ENCODE results near the gene PLIN5.

The PLIN5 gene

GRCh38 chr19:4534836-4535658, at the start of gene PLIN5:
TSS of gene PLIN5 (minus strand) at chr19:4535224. CDS start at chr19:4534074, 1,150 bp downstream.
- no peaks in the 10 kb centered on the region for H3K9me3 Mint-ChIP-seq (ENCODE audit: low read depth)
- no peak within 1 kb of the TSS for H3K27ac Mint-ChIP-seq
- H3K4me3 Mint-ChIP-seq: peak within 1 kb of the TSS; percentile 62
- H3K27me3 Mint-ChIP-seq: no peaks in the 10 kb centered on the region
- peaks cover 5% of the 10 kb centered on the region for H3K4me1 Mint-ChIP-seq (ENCODE audit: low read depth)
- no peaks in the 10 kb centered on the region for H3K36me3 Mint-ChIP-seq

GRCh38 chr19:4583961-4584669, 49.1 kb upstream of the PLIN5 start:
- Mint-ChIP-seq H3K27me3 (peaks cover 30% of the 10 kb centered on the region), H3K4me1 (ENCODE audit: low read depth) (peaks cover 15% of the 10 kb centered on the region), H3K9me3 (ENCODE audit: low read depth) (no peaks in the 10 kb centered on the region), H3K36me3 (no peaks in the 10 kb centered on the region), H3K27ac (no peak overlapping the region), H3K4me3 (no peak overlapping the region)

GRCh38 chr19:4582980-4583842, 48.2 kb upstream of the PLIN5 start:
- Mint-ChIP-seq H3K4me1 (ENCODE audit: low read depth) (peaks cover 15% of the 10 kb centered on the region), H3K9me3 (ENCODE audit: low read depth) (no peaks in the 10 kb centered on the region)

GRCh38 chr19:4581666-4582553, 46.9 kb upstream of the PLIN5 start:
- H3K9me3 Mint-ChIP-seq (ENCODE audit: low read depth): no peaks in the 10 kb centered on the region
- peaks cover 32% of the 10 kb centered on the region for H3K27me3 Mint-ChIP-seq
- H3K36me3 Mint-ChIP-seq: no peaks in the 10 kb centered on the region
- peaks cover 15% of the 10 kb centered on the region for H3K4me1 Mint-ChIP-seq (ENCODE audit: low read depth)
- no peak overlapping the region for H3K27ac Mint-ChIP-seq
- H3K4me3 Mint-ChIP-seq: peak overlapping the region; percentile 81

More at GRCh38 chr19:4582980-4583842, 48.2 kb upstream of the PLIN5 start:
- no peaks in the 10 kb centered on the region for H3K36me3 Mint-ChIP-seq
- peaks cover 35% of the 10 kb centered on the region for H3K27me3 Mint-ChIP-seq
- peak overlapping the region; percentile 42 for H3K4me3 Mint-ChIP-seq
- no peak overlapping the region for H3K27ac Mint-ChIP-seq

GRCh38 chr19:4580961-4581665, 46.1 kb upstream of the PLIN5 start:
- H3K4me1 Mint-ChIP-seq (ENCODE audit: low read depth): peaks cover 15% of the 10 kb centered on the region

GRCh38 chr19:4580021-4580901, 45.2 kb upstream of the PLIN5 start:
- peaks cover 13% of the 10 kb centered on the region for H3K4me1 Mint-ChIP-seq (ENCODE audit: low read depth)
- no peaks in the 10 kb centered on the region for H3K36me3 Mint-ChIP-seq
- H3K27me3 Mint-ChIP-seq: peaks cover 35% of the 10 kb centered on the region
- no peak overlapping the region for H3K27ac Mint-ChIP-seq
- no peaks in the 10 kb centered on the region for H3K9me3 Mint-ChIP-seq (ENCODE audit: low read depth)
- peak overlapping the region; percentile 44 for H3K4me3 Mint-ChIP-seq

More at GRCh38 chr19:4580961-4581665, 46.1 kb upstream of the PLIN5 start:
- Mint-ChIP-seq H3K27ac (no peak overlapping the region), H3K36me3 (no peaks in the 10 kb centered on the region), H3K4me3 (no peak overlapping the region), H3K27me3 (peaks cover 37% of the 10 kb centered on the region), H3K9me3 (ENCODE audit: low read depth) (no peaks in the 10 kb centered on the region)

- no peak overlapping the region for H3K4me3 Mint-ChIP-seq
- peaks cover 11% of the 10 kb centered on the region for H3K4me1 Mint-ChIP-seq (ENCODE audit: low read depth)
- H3K36me3 Mint-ChIP-seq: no peaks in the 10 kb centered on the region
- no peaks in the 10 kb centered on the region for H3K9me3 Mint-ChIP-seq (ENCODE audit: low read depth)
- H3K27ac Mint-ChIP-seq: no peak overlapping the region
- peaks cover 32% of the 10 kb centered on the region for H3K27me3 Mint-ChIP-seq
Measured at GRCh38 chr19:4579389-4579788, 44.4 kb upstream of the PLIN5 start.

- no peaks in the 10 kb centered on the region for H3K36me3 Mint-ChIP-seq
- H3K9me3 Mint-ChIP-seq (ENCODE audit: low read depth): no peaks in the 10 kb centered on the region
- no peak overlapping the region for H3K4me3 Mint-ChIP-seq
- H3K27ac Mint-ChIP-seq: no peak overlapping the region
- peaks cover 32% of the 10 kb centered on the region for H3K27me3 Mint-ChIP-seq
- H3K4me1 Mint-ChIP-seq (ENCODE audit: low read depth): peaks cover 11% of the 10 kb centered on the region
Measured at GRCh38 chr19:4578552-4579248, 43.7 kb upstream of the PLIN5 start.

GRCh38 chr19:4577020-4577782, 42.2 kb upstream of the PLIN5 start:
- no peak overlapping the region for H3K27ac Mint-ChIP-seq
- H3K27me3 Mint-ChIP-seq: peaks cover 26% of the 10 kb centered on the region
- no peaks in the 10 kb centered on the region for H3K9me3 Mint-ChIP-seq (ENCODE audit: low read depth)
- H3K36me3 Mint-ChIP-seq: no peaks in the 10 kb centered on the region
- no peak overlapping the region for H3K4me3 Mint-ChIP-seq
- peaks cover 5% of the 10 kb centered on the region for H3K4me1 Mint-ChIP-seq (ENCODE audit: low read depth)

GRCh38 chr19:4576016-4576933, 41.3 kb upstream of the PLIN5 start:
- peaks cover 21% of the 10 kb centered on the region for H3K27me3 Mint-ChIP-seq

More at GRCh38 chr19:4576016-4576933, 41.3 kb upstream of the PLIN5 start:
- Mint-ChIP-seq H3K36me3 (no peaks in the 10 kb centered on the region), H3K4me3 (no peak overlapping the region), H3K9me3 (ENCODE audit: low read depth) (no peaks in the 10 kb centered on the region), H3K27ac (no peak overlapping the region), H3K4me1 (ENCODE audit: low read depth) (no peaks in the 10 kb centered on the region)

Measured in activated naive CD8-positive, alpha-beta T cell (primary cell).